ENCODE results near the gene RAB5B.
"Not testable (repeated sequence)": the region's sequence is repeated elsewhere in the genome, so short reads cannot be mapped to it uniquely, and the experiment has no call there.

RAB5B gene

GRCh38 chr12:55982319-55982936, 8.6 kb downstream of the RAB5B start:
- H3K27me3 ChIP-seq (ENCODE audit: insufficient read depth, low read depth, severe bottlenecking) = no peaks in the 10 kb centered on the region
- no peak for TF ChIP-seq CTCF (IDR thresholded peaks at IDR 0.05; ENCODE audit: low read depth, low read length)
- H3K27ac ChIP-seq = no peak overlapping the region
- no peak for DNase-seq
- no peak overlapping the region for H3K4me3 ChIP-seq (ENCODE audit: low read depth, low read length)
- H3K9me3 ChIP-seq (ENCODE audit: severe bottlenecking) = no peaks in the 10 kb centered on the region
- H3K36me3 ChIP-seq = peaks cover 32% of the 10 kb centered on the region

DNA sequence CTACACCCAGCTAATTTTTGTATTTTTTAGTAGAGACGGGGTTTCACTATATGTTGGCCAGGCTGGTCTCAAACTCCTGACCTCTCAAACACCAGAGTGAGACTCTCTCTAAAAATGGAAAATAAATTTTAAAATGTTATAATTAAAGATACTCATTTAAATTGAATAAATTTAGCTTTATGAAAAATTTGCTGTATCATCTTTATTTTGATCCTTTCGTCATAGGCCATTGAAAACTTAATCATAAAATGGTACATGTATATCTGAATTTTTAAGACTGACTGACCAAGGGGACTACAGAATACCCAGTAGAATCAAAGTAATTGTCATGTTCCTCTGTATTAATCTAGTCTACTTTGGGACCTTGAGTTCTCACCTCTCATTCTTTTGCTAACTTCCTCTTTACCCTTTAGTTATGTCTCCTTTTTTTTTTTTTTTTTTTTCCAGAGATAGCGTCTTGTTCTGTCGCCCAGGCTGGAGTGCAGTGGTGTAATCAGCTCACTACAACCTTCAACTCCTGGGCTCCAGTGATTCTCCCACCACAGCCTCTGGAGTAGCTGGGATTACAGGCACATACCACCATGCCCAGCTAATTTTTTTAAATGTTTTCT, 9.5 kb downstream of the RAB5B start:
- Histone ChIP-seq H3K4me3 (ENCODE audit: low read depth, low read length) (no peak overlapping the region), H3K36me3 (peaks cover 39% of the 10 kb centered on the region), H3K27me3 (ENCODE audit: insufficient read depth, low read depth, severe bottlenecking) (no peaks in the 10 kb centered on the region), H3K9me3 (ENCODE audit: severe bottlenecking) (no peaks in the 10 kb centered on the region), H3K27ac (no peak overlapping the region)
- DNase-seq = no peak
- no peak for TF ChIP-seq CTCF (IDR thresholded peaks at IDR 0.05; ENCODE audit: low read depth, low read length)

GRCh38 chr12:55984861-55985260, 11.0 kb downstream of the RAB5B start:
- H3K9me3 ChIP-seq (ENCODE audit: severe bottlenecking) = no peaks in the 10 kb centered on the region
- peaks cover 48% of the 10 kb centered on the region for H3K36me3 ChIP-seq
- DNase-seq = no peak
- no peak for TF ChIP-seq CTCF (IDR thresholded peaks at IDR 0.05; ENCODE audit: low read depth, low read length)
- no peaks in the 10 kb centered on the region for H3K27me3 ChIP-seq (ENCODE audit: insufficient read depth, low read depth, severe bottlenecking)
- no peak overlapping the region for H3K27ac ChIP-seq
- no peak overlapping the region for H3K4me3 ChIP-seq (ENCODE audit: low read depth, low read length)

- Histone ChIP-seq H3K4me3 (ENCODE audit: low read depth, low read length) (no peak overlapping the region), H3K9me3 (ENCODE audit: severe bottlenecking) (no peaks in the 10 kb centered on the region), H3K36me3 (peaks cover 51% of the 10 kb centered on the region), H3K27ac (no peak overlapping the region), H3K27me3 (ENCODE audit: insufficient read depth, low read depth, severe bottlenecking) (no peaks in the 10 kb centered on the region)
- TF ChIP-seq CTCF (IDR thresholded peaks at IDR 0.05; ENCODE audit: low read depth, low read length) = no peak
- no peak for DNase-seq
Observed at GRCh38 chr12:55985341-55985740, 11.5 kb downstream of the RAB5B start.

GRCh38 chr12:55985976-55986375, 12.1 kb downstream of the RAB5B start:
- H3K36me3 ChIP-seq = peaks cover 51% of the 10 kb centered on the region
- not testable (repeated sequence) for H3K4me3 ChIP-seq (ENCODE audit: low read depth, low read length); H3K9me3 ChIP-seq (ENCODE audit: severe bottlenecking); H3K27ac ChIP-seq; DNase-seq; H3K27me3 ChIP-seq (ENCODE audit: insufficient read depth, low read depth, severe bottlenecking)

DNA sequence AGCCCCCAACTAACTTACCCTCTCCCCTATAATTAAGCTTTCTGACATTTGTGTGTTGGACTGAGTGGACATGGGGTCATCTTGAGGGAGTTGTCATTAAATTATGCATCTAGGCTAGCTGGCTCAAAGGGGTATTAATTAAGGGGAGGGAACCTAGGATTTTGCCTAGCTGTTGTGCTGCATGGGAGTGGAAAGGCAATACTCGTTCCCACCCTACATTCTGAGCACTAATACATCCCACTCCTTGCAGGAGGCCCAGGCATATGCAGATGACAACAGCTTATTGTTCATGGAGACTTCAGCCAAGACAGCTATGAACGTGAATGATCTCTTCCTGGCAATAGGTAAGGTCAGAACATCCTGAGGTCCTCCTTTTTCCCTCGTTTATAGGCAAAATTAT, 17.2 kb downstream of the RAB5B start:
- H3K36me3 ChIP-seq = peaks cover 69% of the 10 kb centered on the region
- H3K4me3 ChIP-seq (ENCODE audit: low read depth, low read length) = no peak overlapping the region
- no peaks in the 10 kb centered on the region for H3K9me3 ChIP-seq (ENCODE audit: severe bottlenecking)
- H3K27me3 ChIP-seq (ENCODE audit: insufficient read depth, low read depth, severe bottlenecking) = no peaks in the 10 kb centered on the region
- no peak for TF ChIP-seq CTCF (IDR thresholded peaks at IDR 0.05; ENCODE audit: low read depth, low read length)
- no peak for DNase-seq
- H3K27ac ChIP-seq = no peak overlapping the region
